ENCODE measurements around the gene PHRF1.

DNA sequence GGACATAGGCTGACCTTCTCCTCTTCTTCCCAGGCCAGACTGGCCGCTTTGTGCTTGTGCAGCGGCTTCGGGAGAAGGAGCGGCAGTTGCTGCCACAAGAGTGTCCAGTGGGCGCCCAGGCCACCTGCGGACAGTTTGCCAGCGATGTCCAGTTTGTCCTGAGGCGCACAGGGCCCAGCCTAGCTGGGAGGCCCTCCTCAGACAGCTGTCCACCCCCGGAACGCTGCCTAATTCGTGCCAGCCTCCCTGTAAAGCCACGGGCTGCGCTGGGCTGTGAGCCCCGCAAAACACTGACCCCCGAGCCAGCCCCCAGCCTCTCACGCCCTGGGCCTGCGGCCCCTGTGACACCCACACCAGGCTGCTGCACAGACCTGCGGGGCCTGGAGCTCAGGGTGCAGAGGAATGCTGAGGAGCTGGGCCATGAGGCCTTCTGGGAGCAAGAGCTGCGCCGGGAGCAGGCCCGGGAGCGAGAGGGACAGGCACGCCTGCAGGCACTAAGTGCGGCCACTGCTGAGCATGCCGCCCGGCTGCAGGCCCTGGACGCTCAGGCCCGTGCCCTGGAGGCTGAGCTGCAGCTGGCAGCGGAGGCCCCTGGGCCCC lies 14.1 kb upstream of the PHRF1 start:
- no peak for TF ChIP-seq POLR2A (IDR thresholded peaks at IDR 0.05; ENCODE audit: low read depth, low read length)
- no peak for TF ChIP-seq FOS (IDR thresholded peaks at IDR 0.05; ENCODE audit: borderline replicate concordance, insufficient read depth, low read length)
- TF ChIP-seq EZH2 (IDR thresholded peaks at IDR 0.05; ENCODE audit: borderline replicate concordance, low read depth, low read length, severe bottlenecking): no peak
- TF ChIP-seq, protein P1, sequence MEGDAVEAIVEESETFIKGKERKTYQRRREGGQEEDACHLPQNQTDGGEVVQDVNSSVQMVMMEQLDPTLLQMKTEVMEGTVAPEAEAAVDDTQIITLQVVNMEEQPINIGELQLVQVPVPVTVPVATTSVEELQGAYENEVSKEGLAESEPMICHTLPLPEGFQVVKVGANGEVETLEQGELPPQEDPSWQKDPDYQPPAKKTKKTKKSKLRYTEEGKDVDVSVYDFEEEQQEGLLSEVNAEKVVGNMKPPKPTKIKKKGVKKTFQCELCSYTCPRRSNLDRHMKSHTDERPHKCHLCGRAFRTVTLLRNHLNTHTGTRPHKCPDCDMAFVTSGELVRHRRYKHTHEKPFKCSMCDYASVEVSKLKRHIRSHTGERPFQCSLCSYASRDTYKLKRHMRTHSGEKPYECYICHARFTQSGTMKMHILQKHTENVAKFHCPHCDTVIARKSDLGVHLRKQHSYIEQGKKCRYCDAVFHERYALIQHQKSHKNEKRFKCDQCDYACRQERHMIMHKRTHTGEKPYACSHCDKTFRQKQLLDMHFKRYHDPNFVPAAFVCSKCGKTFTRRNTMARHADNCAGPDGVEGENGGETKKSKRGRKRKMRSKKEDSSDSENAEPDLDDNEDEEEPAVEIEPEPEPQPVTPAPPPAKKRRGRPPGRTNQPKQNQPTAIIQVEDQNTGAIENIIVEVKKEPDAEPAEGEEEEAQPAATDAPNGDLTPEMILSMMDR (IDR thresholded peaks at IDR 0.05; ENCODE audit: extremely low read depth in 1 of 2, insufficient read depth in 1 of 2, low read depth in 1 of 2, low read length in 2 of 2): no peak
